ENCODE measurements around the gene NMNAT2. TPM values are rescaled to one million over a fixed set of nuclear protein-coding genes. Genes with fewer than 3 reads are reported as not detected.

The NMNAT2 gene
- total RNA-seq, 2 donors from 2014 or later: 1.7 to 5.1 TPM

- peaks cover 8% of the 10 kb centered on the region for H3K9me3 ChIP-seq (ENCODE audit: control insufficient read depth, low read length)
- no peak overlapping the region for H3K4me3 Mint-ChIP-seq
- no peak overlapping the region for H3K4me3 ChIP-seq (ENCODE audit: low read length)
- H3K36me3 Mint-ChIP-seq (ENCODE audit: low read depth): no peaks in the 10 kb centered on the region
- no peaks in the 10 kb centered on the region for H3K27me3 ChIP-seq (ENCODE audit: control insufficient read depth, insufficient read depth, low read length, poor library complexity, severe bottlenecking)
- H3K27ac ChIP-seq (ENCODE audit: low read depth, low read length): no peak overlapping the region
- no peaks in the 10 kb centered on the region for H3K9me3 Mint-ChIP-seq
- no peak for DNase-seq
- TF ChIP-seq CTCF (conservative IDR thresholded peaks at IDR 0.05): no peak
- peaks cover 24% of the 10 kb centered on the region for H3K4me1 Mint-ChIP-seq
- peaks cover under 1% of the 10 kb centered on the region for H3K4me1 ChIP-seq (ENCODE audit: control insufficient read depth, insufficient read depth, low read length)
- no peak overlapping the region for H3K27ac Mint-ChIP-seq
- 77 to 89% methylated on average over 3 to 5 of the region's 5 CpGs for WGBS, 2 experiments (ENCODE audit: insufficient coverage in 1 of 2, insufficient read length in 1 of 2)
- no peaks in the 10 kb centered on the region for H3K27me3 Mint-ChIP-seq (ENCODE audit: insufficient read depth)
- H3K9ac ChIP-seq (ENCODE audit: extremely low read depth, low read length, poor library complexity, severe bottlenecking): no peak overlapping the region
- no peaks in the 10 kb centered on the region for H3K36me3 ChIP-seq (ENCODE audit: control insufficient read depth, insufficient read depth, low read length)
These were observed 122.7 kb downstream of the NMNAT2 start for GRCh38 chr1:183295521-183295920.

- no peak overlapping the region for H3K27ac ChIP-seq (ENCODE audit: low read depth, low read length)
- Mint-ChIP-seq H3K27me3 (ENCODE audit: insufficient read depth) (peaks cover 5% of the 10 kb centered on the region), H3K27ac (no peak overlapping the region), H3K4me1 (peaks cover 29% of the 10 kb centered on the region), H3K4me3 (no peak overlapping the region), H3K9me3 (no peaks in the 10 kb centered on the region), H3K36me3 (ENCODE audit: low read depth) (no peaks in the 10 kb centered on the region)
- no peaks in the 10 kb centered on the region for H3K27me3 ChIP-seq (ENCODE audit: control insufficient read depth, insufficient read depth, low read length, poor library complexity, severe bottlenecking)
- H3K9me3 ChIP-seq (ENCODE audit: control insufficient read depth, low read length): peaks cover 10% of the 10 kb centered on the region
- no peak for TF ChIP-seq CTCF (conservative IDR thresholded peaks at IDR 0.05)
- 86% methylated on average over 1 of the region's 1 CpG; no CpG with 5 or more reads in 1 of the 2 experiments for WGBS, 2 experiments (ENCODE audit: insufficient coverage in 1 of 2, insufficient read length in 1 of 2)
- H3K4me1 ChIP-seq (ENCODE audit: control insufficient read depth, insufficient read depth, low read length): peaks cover 3% of the 10 kb centered on the region
- no peak overlapping the region for H3K4me3 ChIP-seq (ENCODE audit: low read length)
- no peak for DNase-seq
- H3K9ac ChIP-seq (ENCODE audit: extremely low read depth, low read length, poor library complexity, severe bottlenecking): no peak overlapping the region
- no peaks in the 10 kb centered on the region for H3K36me3 ChIP-seq (ENCODE audit: control insufficient read depth, insufficient read depth, low read length)
These were observed 124.3 kb downstream of the NMNAT2 start for GRCh38 chr1:183293876-183294275.

GRCh38 chr1:183293241-183293640 lies 124.9 kb downstream of the NMNAT2 start:
- no peak for TF ChIP-seq CTCF (conservative IDR thresholded peaks at IDR 0.05)
- no peaks in the 10 kb centered on the region for H3K9me3 Mint-ChIP-seq
- no peak overlapping the region for H3K4me3 Mint-ChIP-seq
- Histone ChIP-seq H3K27me3 (ENCODE audit: control insufficient read depth, insufficient read depth, low read length, poor library complexity, severe bottlenecking) (no peaks in the 10 kb centered on the region), H3K9me3 (ENCODE audit: control insufficient read depth, low read length) (peaks cover 16% of the 10 kb centered on the region), H3K27ac (ENCODE audit: low read depth, low read length) (no peak overlapping the region), H3K4me3 (ENCODE audit: low read length) (no peak overlapping the region), H3K36me3 (ENCODE audit: control insufficient read depth, insufficient read depth, low read length) (no peaks in the 10 kb centered on the region), H3K4me1 (ENCODE audit: control insufficient read depth, insufficient read depth, low read length) (peaks cover 3% of the 10 kb centered on the region), H3K9ac (ENCODE audit: extremely low read depth, low read length, poor library complexity, severe bottlenecking) (no peak overlapping the region)
- H3K27me3 Mint-ChIP-seq (ENCODE audit: insufficient read depth): peaks cover 5% of the 10 kb centered on the region
- H3K27ac Mint-ChIP-seq: peak overlapping the region; percentile 24
- peaks cover 29% of the 10 kb centered on the region for H3K4me1 Mint-ChIP-seq
- DNase-seq: peak; percentile 70
- 90 to 94% methylated on average over 4 to 9 of the region's 9 CpGs for WGBS, 2 experiments (ENCODE audit: insufficient coverage in 1 of 2, insufficient read length in 1 of 2)
- H3K36me3 Mint-ChIP-seq (ENCODE audit: low read depth): no peaks in the 10 kb centered on the region
